Central memory CD8-positive, alpha-beta T cell (primary cell): ENCODE measurements around the gene HES5.

Experiments
- ATAC-seq: fragments of 150-1000 bp; cut with Tn5 transposase; replicated peaks from 2 replicates; pipeline ENCODE4 v1.10.0; 2022; ENCODE audit warnings: mild to moderate bottlenecking, moderate FRiP score, moderate number of reproducible peaks; ENCODE audit not compliant: poor library complexity, severe bottlenecking; ENCODE audit errors: extremely low read depth
- DNase-seq, 2 donors: peaks; one replicate each; pipeline ENCODE4 v3.0.0; 2021; ENCODE audit warnings: low spot score in 2 of 2
- H3K27ac Mint-ChIP-seq: one replicate; pipeline ENCODE4 v1.8.0; 2022; ENCODE audit warnings: low read depth, mild to moderate bottlenecking, moderate library complexity, mixed read lengths
- H3K27me3 Mint-ChIP-seq: one replicate; pipeline ENCODE4 v1.8.0; 2022; ENCODE audit warnings: mixed read lengths
- H3K36me3 Mint-ChIP-seq: one replicate; pipeline ENCODE4 v1.8.0; 2022; ENCODE audit warnings: mild to moderate bottlenecking, moderate library complexity, mixed read lengths; ENCODE audit not compliant: insufficient read depth
- H3K4me1 Mint-ChIP-seq: one replicate; pipeline ENCODE4 v1.8.0; 2022; ENCODE audit warnings: mixed read lengths
- H3K4me3 Mint-ChIP-seq: one replicate; pipeline ENCODE4 v1.8.0; 2022; ENCODE audit warnings: mild to moderate bottlenecking, moderate library complexity, mixed read lengths
- H3K9me3 Mint-ChIP-seq: one replicate; pipeline ENCODE4 v1.8.0; 2022; ENCODE audit warnings: mixed read lengths

The HES5 gene

DNA sequence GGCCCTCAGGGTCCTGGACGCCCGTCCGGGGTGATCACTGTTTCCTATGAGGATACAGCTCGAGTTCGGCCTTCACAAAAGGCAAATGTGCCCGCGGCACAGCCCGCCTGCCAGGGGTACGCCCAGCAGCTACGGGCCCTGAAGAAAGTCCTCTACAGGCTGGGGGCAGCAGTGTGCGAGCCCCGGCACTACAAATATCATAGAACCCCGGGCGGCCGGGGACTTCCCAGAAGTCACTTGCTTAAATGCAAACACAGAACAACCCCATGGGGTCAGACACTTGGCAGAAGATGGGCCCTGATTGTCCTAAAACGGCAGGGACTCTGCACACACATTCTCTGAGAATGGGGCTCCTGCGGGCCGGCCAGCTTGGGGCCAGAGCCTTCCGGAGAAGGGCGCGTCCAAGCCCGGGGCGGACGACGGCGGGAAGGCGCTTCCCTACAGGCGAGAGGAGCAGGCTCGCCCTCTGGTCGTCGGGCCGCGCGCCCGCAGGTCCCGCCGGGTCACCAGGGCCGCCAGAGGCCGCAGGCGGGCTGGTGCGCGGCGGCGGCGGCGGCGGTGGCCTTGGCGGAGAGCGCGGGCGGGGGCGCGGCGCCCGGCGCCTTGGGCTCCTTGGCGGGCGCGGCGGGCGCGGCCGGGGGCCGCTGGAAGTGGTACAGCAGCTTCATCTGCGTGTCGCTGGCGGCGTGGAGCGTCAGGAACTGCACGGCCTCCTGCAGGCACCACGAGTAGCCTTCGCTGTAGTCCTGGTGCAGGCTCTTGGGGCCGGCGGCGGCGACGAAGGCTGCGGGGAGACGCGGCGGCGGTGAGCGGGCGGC is 888 bp downstream of the HES5 start:
- peaks cover 23% of the 10 kb centered on the region for H3K4me1 Mint-ChIP-seq
- H3K36me3 Mint-ChIP-seq = peaks cover 3% of the 10 kb centered on the region
- no peaks in the 10 kb centered on the region for H3K9me3 Mint-ChIP-seq
- peak overlapping the region; percentile 72 for H3K4me3 Mint-ChIP-seq
- peak in 1 of 2 donors; percentile 23 for DNase-seq
- peaks cover 24% of the 10 kb centered on the region for H3K27me3 Mint-ChIP-seq
- no peak for ATAC-seq
- H3K27ac Mint-ChIP-seq = no peak overlapping the region

- DNase-seq (no peak), ATAC-seq (no peak)
- Mint-ChIP-seq H3K36me3 (peaks cover 3% of the 10 kb centered on the region), H3K4me1 (peaks cover 29% of the 10 kb centered on the region), H3K27ac (no peak overlapping the region), H3K9me3 (no peaks in the 10 kb centered on the region), H3K27me3 (peaks cover 22% of the 10 kb centered on the region), H3K4me3 (peak overlapping the region; percentile 72)
Measured at GRCh38 chr1:2528611-2528965, 1.5 kb downstream of the HES5 start.

DNA sequence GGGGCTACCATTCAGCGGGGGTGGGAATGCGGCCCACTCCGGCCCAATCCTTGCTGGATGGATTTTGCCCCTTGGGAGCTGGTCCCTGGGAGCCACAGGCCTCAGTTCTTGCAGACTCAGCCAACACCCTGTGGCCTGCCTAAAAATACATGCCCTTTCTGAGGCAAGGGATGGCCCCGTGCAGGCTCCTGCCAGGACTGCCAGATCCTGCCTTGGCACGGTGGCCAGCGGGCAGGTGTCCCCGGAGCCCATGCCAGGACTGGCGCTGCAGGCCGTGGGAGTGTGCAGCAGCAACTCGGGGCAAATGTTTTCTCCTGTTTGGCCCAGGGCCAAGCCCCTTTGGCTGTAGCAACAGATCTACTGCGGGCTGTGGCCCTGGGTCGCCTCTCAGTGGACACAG is 2.0 kb downstream of the HES5 start:
- no peak overlapping the region for H3K27ac Mint-ChIP-seq
- peaks cover 3% of the 10 kb centered on the region for H3K36me3 Mint-ChIP-seq
- no peak overlapping the region for H3K4me3 Mint-ChIP-seq
- peaks cover 17% of the 10 kb centered on the region for H3K27me3 Mint-ChIP-seq
- H3K9me3 Mint-ChIP-seq = no peaks in the 10 kb centered on the region
- no peak for ATAC-seq
- no peak for DNase-seq
- H3K4me1 Mint-ChIP-seq = peaks cover 34% of the 10 kb centered on the region

GRCh38 chr1:2527556-2527860 is 2.6 kb downstream of the HES5 start:
- no peak overlapping the region for H3K27ac Mint-ChIP-seq
- ATAC-seq (no peak), DNase-seq (no peak)
- peak overlapping the region; percentile 92 for H3K4me3 Mint-ChIP-seq
- peaks cover 14% of the 10 kb centered on the region for H3K27me3 Mint-ChIP-seq
- H3K36me3 Mint-ChIP-seq = peaks cover 3% of the 10 kb centered on the region
- peaks cover 39% of the 10 kb centered on the region for H3K4me1 Mint-ChIP-seq
- H3K9me3 Mint-ChIP-seq = no peaks in the 10 kb centered on the region

DNA sequence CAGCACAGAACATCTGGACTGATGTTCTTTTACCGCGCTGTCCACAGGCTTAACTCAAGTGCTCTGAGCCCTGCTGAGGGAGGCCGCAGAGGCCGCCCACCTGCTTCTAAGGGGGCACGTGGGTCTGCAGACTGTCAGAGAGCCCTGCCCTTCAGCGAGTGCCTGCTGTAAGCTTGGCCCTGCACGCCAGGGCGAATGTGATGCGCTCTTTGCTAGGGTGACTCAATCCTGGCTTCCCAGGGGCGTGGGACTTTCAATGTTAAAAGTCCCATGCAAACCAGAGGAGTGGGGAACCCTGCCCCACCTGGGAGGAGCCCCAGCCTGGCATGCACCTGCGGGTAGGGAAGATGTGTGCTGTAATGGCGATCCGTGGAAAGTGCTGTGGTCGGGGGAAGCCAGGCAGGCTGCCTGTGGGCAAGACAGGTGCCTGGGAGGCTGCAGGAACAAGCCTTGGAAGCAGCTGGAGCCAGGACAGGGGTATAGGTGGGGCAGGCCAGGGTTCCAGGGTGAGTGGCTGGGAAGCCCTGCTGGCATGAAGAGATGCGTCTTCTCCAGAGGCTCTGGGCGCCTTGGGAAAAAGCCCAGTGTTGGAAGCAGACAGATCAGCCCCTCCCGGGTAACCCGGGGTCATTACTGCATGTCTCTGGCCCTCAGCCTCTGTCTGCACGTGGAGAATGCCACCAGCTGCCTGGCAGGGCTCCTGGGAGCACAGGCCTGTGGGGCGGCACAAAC is 3.1 kb downstream of the HES5 start:
- Mint-ChIP-seq H3K36me3 (peaks cover 3% of the 10 kb centered on the region), H3K9me3 (no peaks in the 10 kb centered on the region), H3K27ac (peak overlapping the region; percentile 89), H3K4me1 (peaks cover 42% of the 10 kb centered on the region), H3K4me3 (peak overlapping the region; percentile 92), H3K27me3 (peaks cover 14% of the 10 kb centered on the region)
- DNase-seq (peak in 1 of 2 donors; percentile 17), ATAC-seq (peak; percentile 1)

DNA sequence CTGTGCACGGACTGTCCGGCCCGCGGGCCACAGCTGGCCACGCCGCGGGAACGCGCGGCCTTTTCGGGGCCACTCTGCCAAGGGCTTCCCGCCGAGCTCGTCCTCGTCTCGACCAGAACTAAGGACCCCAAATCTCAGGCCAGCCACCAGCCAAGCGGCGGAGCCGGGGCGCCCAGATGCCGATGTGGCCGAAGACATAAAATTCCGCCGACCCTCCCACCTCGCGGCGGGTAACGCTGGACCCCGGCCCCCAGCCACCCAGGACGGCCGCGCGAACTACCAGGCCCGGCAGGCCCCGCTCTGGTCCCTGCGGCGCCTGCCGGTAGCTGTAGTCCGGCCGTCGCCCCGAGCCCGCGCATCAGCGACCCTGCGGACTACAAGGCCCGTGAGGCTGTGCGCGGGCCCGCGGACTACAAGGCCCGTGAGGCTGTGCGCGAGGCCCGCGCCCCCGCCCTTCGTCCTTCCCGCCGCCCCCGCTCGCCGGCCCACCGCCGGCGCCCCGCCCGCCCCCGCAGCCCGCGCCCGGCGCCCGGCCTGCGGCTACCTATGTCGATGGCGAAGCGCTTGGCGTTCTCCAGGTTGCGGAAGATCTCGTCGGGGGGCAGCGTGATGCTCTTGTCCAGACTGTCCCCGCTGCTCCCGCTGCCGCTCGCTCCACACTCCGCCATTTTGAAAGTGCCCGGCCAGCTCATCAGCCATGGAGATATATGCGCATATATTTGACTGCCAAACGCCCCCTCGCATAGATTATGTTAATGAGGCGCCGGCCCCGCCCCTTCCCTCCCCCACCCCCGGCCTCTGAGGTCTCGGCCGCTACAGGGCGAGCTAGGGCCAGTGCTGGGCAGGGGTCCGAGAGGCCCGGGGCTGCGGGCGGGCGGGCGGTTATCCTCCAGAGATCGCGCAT is 3.9 kb downstream of the HES5 start, which contains the start of gene PANK4:
Gene PANK4, minus strand, starts transcription at position 677 of the 904 bp plus-strand sequence. Its CDS starts 9 bp downstream, at position 668.
- H3K9me3 Mint-ChIP-seq = no peaks in the 10 kb centered on the region
- DNase-seq = peak; percentile 72 to 76
- H3K36me3 Mint-ChIP-seq = peaks cover 5% of the 10 kb centered on the region
- peak; percentile 92 for ATAC-seq
- peaks cover 42% of the 10 kb centered on the region for H3K4me1 Mint-ChIP-seq
- H3K27ac Mint-ChIP-seq = peak within 1 kb of the TSS; percentile 89
- H3K4me3 Mint-ChIP-seq = peak within 1 kb of the TSS; percentile 92
- peaks cover 7% of the 10 kb centered on the region for H3K27me3 Mint-ChIP-seq

DNA sequence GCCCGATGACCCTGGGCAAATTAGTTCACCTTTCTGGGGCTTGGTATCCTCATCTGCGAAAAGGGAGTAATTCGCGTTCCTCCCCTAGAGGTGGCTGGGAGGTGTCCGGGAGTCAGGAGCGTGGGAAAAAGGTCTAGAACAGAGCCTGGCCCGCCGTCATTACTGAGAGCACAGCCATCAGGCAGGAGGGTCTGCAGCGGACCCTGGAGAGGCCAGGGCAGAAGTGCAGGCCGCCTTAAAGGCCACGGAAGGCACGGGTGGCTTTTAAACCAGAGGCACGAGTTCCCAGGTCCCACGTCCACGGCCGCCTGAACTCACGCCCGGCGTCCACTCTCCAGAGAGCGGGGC is 4.5 kb downstream of the HES5 start:
- Mint-ChIP-seq H3K4me3 (peak overlapping the region; percentile 92), H3K36me3 (peaks cover 8% of the 10 kb centered on the region), H3K27ac (peak overlapping the region; percentile 87), H3K27me3 (peaks cover under 1% of the 10 kb centered on the region), H3K9me3 (no peaks in the 10 kb centered on the region), H3K4me1 (peaks cover 38% of the 10 kb centered on the region)
- no peak for DNase-seq
- no peak for ATAC-seq

GRCh38 chr1:2523891-2524609 is 6.0 kb downstream of the HES5 start:
- DNase-seq = peak in 1 of 2 donors; percentile 48
- Mint-ChIP-seq H3K4me3 (peak overlapping the region; percentile 92), H3K27ac (peak overlapping the region; percentile 87), H3K27me3 (no peaks in the 10 kb centered on the region), H3K9me3 (no peaks in the 10 kb centered on the region), H3K4me1 (peaks cover 38% of the 10 kb centered on the region), H3K36me3 (peaks cover 8% of the 10 kb centered on the region)
- no peak for ATAC-seq

- Mint-ChIP-seq H3K9me3 (no peaks in the 10 kb centered on the region), H3K4me1 (peaks cover 38% of the 10 kb centered on the region), H3K4me3 (peak overlapping the region; percentile 92), H3K36me3 (peaks cover 14% of the 10 kb centered on the region), H3K27ac (peak overlapping the region; percentile 87), H3K27me3 (no peaks in the 10 kb centered on the region)
- DNase-seq (no peak), ATAC-seq (no peak)
Measured at GRCh38 chr1:2523191-2523890, 6.7 kb downstream of the HES5 start.

GRCh38 chr1:2522230-2522629 is 7.8 kb downstream of the HES5 start:
- no peak overlapping the region for H3K27ac Mint-ChIP-seq
- H3K27me3 Mint-ChIP-seq = no peaks in the 10 kb centered on the region

GRCh38 chr1:2520806-2521205 is 9.3 kb downstream of the HES5 start:
- no peak for DNase-seq
- ATAC-seq = no peak
- H3K27me3 Mint-ChIP-seq = no peaks in the 10 kb centered on the region
- H3K36me3 Mint-ChIP-seq = peaks cover 17% of the 10 kb centered on the region
- H3K27ac Mint-ChIP-seq = no peak overlapping the region
- peaks cover 33% of the 10 kb centered on the region for H3K4me1 Mint-ChIP-seq
- H3K9me3 Mint-ChIP-seq = no peaks in the 10 kb centered on the region
- no peak overlapping the region for H3K4me3 Mint-ChIP-seq

More at GRCh38 chr1:2522230-2522629, 7.8 kb downstream of the HES5 start:
- H3K36me3 Mint-ChIP-seq = peaks cover 14% of the 10 kb centered on the region
- ATAC-seq (no peak), DNase-seq (no peak)
- H3K4me3 Mint-ChIP-seq = peak overlapping the region; percentile 92
- no peaks in the 10 kb centered on the region for H3K9me3 Mint-ChIP-seq
- H3K4me1 Mint-ChIP-seq = peaks cover 38% of the 10 kb centered on the region
